Peyer's patch (tissue), 4 donors: Measurements from ENCODE around the gene TMEM204. TPM values are rescaled to one million over a fixed set of nuclear protein-coding genes. Genes with fewer than 3 reads are reported as not detected.

Source experiments
- DNase-seq, 3 donors: peaks; one replicate each; pipeline ENCODE4 v3.0.0-alpha.2; 2017 to 2019
- H3K27ac ChIP-seq, 4 donors: fragments of 200-600 bp; sonication (generic); one replicate each; pipeline ENCODE4 v1.5.1; 2016 to 2019
- H3K27me3 ChIP-seq, 2 donors: fragments of 200-600 bp; sonication (generic); one replicate each; pipeline ENCODE4 v1.5.1; 2019
- H3K36me3 ChIP-seq, 3 donors: fragments of 200-600 bp; sonication (generic); one replicate each; pipeline ENCODE4 v1.5.1; 2016 to 2019
- H3K4me1 ChIP-seq, 4 donors: fragments of 200-600 bp; sonication (generic); one replicate each; pipeline ENCODE4 v1.5.1; 2016 to 2019
- H3K4me3 ChIP-seq, 4 donors: fragments of 200-600 bp; sonication (generic); 1 replicate in 3 of 4; 2 replicates in 1 of 4; pipeline ENCODE4 v1.5.1; 2016 to 2019; ENCODE audit warnings: mild to moderate bottlenecking in 1 of 4
- H3K9me3 ChIP-seq, 4 donors: fragments of 200-600 bp; sonication (generic); one replicate each; pipeline ENCODE4 v1.5.1; 2016 to 2019; ENCODE audit warnings: mild to moderate bottlenecking in 1 of 4
- CTCF ChIP-seq, 6 experiments: fragments of 450-650 bp in 4 of 6; fragments of 200-600 bp in 2 of 6; sonication (generic) in 1 of 6; IDR thresholded peaks; one replicate each; pipeline ENCODE4 v1.5.1; 2017 to 2019; ENCODE audit warnings: antibody characterized with exemption in 6 of 6, mild to moderate bottlenecking in 3 of 6, moderate library complexity in 1 of 6
- POLR2A ChIP-seq, 2 donors: fragments of 450-650 bp; IDR thresholded peaks; one replicate each; pipeline ENCODE4 v1.5.1; 2017; ENCODE audit warnings: antibody characterized with exemption in 2 of 2, mild to moderate bottlenecking in 2 of 2, moderate library complexity in 2 of 2
- total RNA-seq, 4 donors: library from RNA; depleted of rRNA; stranded (reverse); fragments of >200 nt; gene quantifications; one replicate each; pipeline ENCODE4 v1.1.0, GENCODE V29; 2016

Gene TMEM204
- total RNA-seq, 4 donors from 2014 or later: 7.4 to 42.1 (median 11.6) TPM

GRCh38 chr16:1488619-1489018 is 44.8 kb upstream of the TMEM204 start, which contains the start of gene PTX4:
Gene PTX4, minus strand, starts transcription at chr16:1488944. Its CDS starts 35 bp downstream, at chr16:1488909.
- H3K36me3 ChIP-seq: no peaks in the 10 kb centered on the region
- no peaks in the 10 kb centered on the region for H3K27me3 ChIP-seq
- H3K9me3 ChIP-seq: no peaks in the 10 kb centered on the region
- no peak within 1 kb of the TSS for H3K4me3 ChIP-seq
- no peak within 1 kb of the TSS for H3K27ac ChIP-seq
- peaks cover 4 to 7% (median 5%) of the 10 kb centered on the region in 4 donors for H3K4me1 ChIP-seq
- TF ChIP-seq POLR2A (IDR thresholded peaks at IDR 0.05): no peak
- no peak for TF ChIP-seq CTCF (IDR thresholded peaks at IDR 0.05)
- DNase-seq: no peak

GRCh38 chr16:1489077-1489476 is 44.4 kb upstream of the TMEM204 start:
- no peaks in the 10 kb centered on the region for H3K27me3 ChIP-seq
- TF ChIP-seq POLR2A (IDR thresholded peaks at IDR 0.05): no peak
- no peak for TF ChIP-seq CTCF (IDR thresholded peaks at IDR 0.05)
- H3K36me3 ChIP-seq: no peaks in the 10 kb centered on the region
- peaks cover 5 to 11% (median 7%) of the 10 kb centered on the region in 4 donors for H3K4me1 ChIP-seq
- no peak overlapping the region for H3K27ac ChIP-seq
- no peaks in the 10 kb centered on the region for H3K9me3 ChIP-seq
- H3K4me3 ChIP-seq: no peak overlapping the region
- DNase-seq: no peak

- Histone ChIP-seq H3K27ac (no peak overlapping the region), H3K4me1 (peaks cover 5 to 24% (median 11%) of the 10 kb centered on the region in 4 donors), H3K4me3 (no peak overlapping the region), H3K36me3 (peaks cover 0 to 18% (median 0%) of the 10 kb centered on the region in 3 donors), H3K27me3 (no peaks in the 10 kb centered on the region), H3K9me3 (no peaks in the 10 kb centered on the region)
- no peak for TF ChIP-seq POLR2A (IDR thresholded peaks at IDR 0.05)
- no peak for TF ChIP-seq CTCF (IDR thresholded peaks at IDR 0.05)
- DNase-seq: no peak
These were observed 42.1 kb upstream of the TMEM204 start for GRCh38 chr16:1491327-1491726.

GRCh38 chr16:1492082-1492922 is 41.2 kb upstream of the TMEM204 start:
- no peak for TF ChIP-seq CTCF (IDR thresholded peaks at IDR 0.05)
- Histone ChIP-seq H3K9me3 (no peaks in the 10 kb centered on the region), H3K4me3 (peak overlapping the region; percentile 81 to 89 (median 86)), H3K4me1 (peaks cover 5 to 24% (median 11%) of the 10 kb centered on the region in 4 donors), H3K27me3 (no peaks in the 10 kb centered on the region), H3K36me3 (peaks cover 0 to 26% (median 0%) of the 10 kb centered on the region in 3 donors), H3K27ac (peak overlapping the region; percentile 80 to 95 (median 89))
- DNase-seq: peak in 1 of 3 donors; percentile 47

GRCh38 chr16:1492923-1493745 is 40.3 kb upstream of the TMEM204 start, which contains the start of gene TELO2:
Gene TELO2, plus strand, starts transcription at chr16:1493360. Its CDS starts 922 bp downstream, at chr16:1494282.
- Histone ChIP-seq H3K36me3 (peaks cover 0 to 32% (median 0%) of the 10 kb centered on the region in 3 donors), H3K4me1 (peaks cover 5 to 24% (median 11%) of the 10 kb centered on the region in 4 donors), H3K9me3 (no peaks in the 10 kb centered on the region), H3K4me3 (peak within 1 kb of the TSS; percentile 81 to 89 (median 86)), H3K27me3 (no peaks in the 10 kb centered on the region), H3K27ac (peak within 1 kb of the TSS; percentile 80 to 95 (median 89))
- DNase-seq: peak; percentile 79 to 92 (median 90)
- peak in 3 of 6 experiments; percentile 16 to 25 (median 18) for TF ChIP-seq CTCF (IDR thresholded peaks at IDR 0.05)
- TF ChIP-seq POLR2A (IDR thresholded peaks at IDR 0.05): peak in 1 of 2 donors; percentile 10
